Astrocyte (in vitro differentiated cells and primary cell): Measurements from ENCODE around the gene FHAD1. TPM values are rescaled to one million over a fixed set of nuclear protein-coding genes. Genes with fewer than 3 reads are reported as not detected.

Source experiments
- DNase-seq: peaks from one replicate; pipeline ENCODE4 v3.0.0-alpha.2; 2010; ENCODE audit warnings: low read depth
- FAIRE-seq: peaks from 2 replicates; lab custom pipeline; 2011; peaks lifted over from hg19 to GRCh38; lab: Jason Lieb, UNC
- H2AFZ ChIP-seq: 2 replicates; pipeline ENCODE4 v1.6.0; 2012; ENCODE audit warnings: low read depth, low read length, inconsistent platforms
- H3K27ac ChIP-seq: 2 replicates; pipeline ENCODE4 v1.5.1; 2011; ENCODE audit warnings: low read depth, low read length, inconsistent platforms
- H3K27me3 ChIP-seq: 2 replicates; pipeline ENCODE4 v1.6.0; 2011; ENCODE audit warnings: low read length, inconsistent platforms; ENCODE audit not compliant: insufficient read depth
- H3K36me3 ChIP-seq: 2 replicates; pipeline ENCODE4 v1.5.1; 2011; ENCODE audit warnings: low read length, inconsistent platforms; ENCODE audit not compliant: insufficient read depth
- H3K4me1 ChIP-seq: 2 replicates; pipeline ENCODE4 v1.5.1; 2011; ENCODE audit warnings: low read length, inconsistent platforms; ENCODE audit not compliant: insufficient read depth
- H3K4me2 ChIP-seq: 2 replicates; pipeline ENCODE4 v1.6.0; 2012; ENCODE audit warnings: low read length, inconsistent platforms
- H3K4me3 ChIP-seq: 2 replicates; pipeline ENCODE4 v1.5.1; 2011; ENCODE audit warnings: low read depth, mild to moderate bottlenecking, low read length, inconsistent platforms; ENCODE audit not compliant: insufficient read depth
- H3K79me2 ChIP-seq: 2 replicates; pipeline ENCODE4 v1.6.0; 2012; ENCODE audit warnings: mild to moderate bottlenecking, low read length, inconsistent platforms; ENCODE audit not compliant: insufficient read depth
- H3K9ac ChIP-seq: 2 replicates; pipeline ENCODE4 v1.6.0; 2012; ENCODE audit warnings: mild to moderate bottlenecking, low read length, inconsistent platforms
- H3K9me3 ChIP-seq: 2 replicates; pipeline ENCODE4 v1.5.1; 2012; ENCODE audit warnings: low read depth, mild to moderate bottlenecking, low read length, inconsistent platforms; ENCODE audit not compliant: insufficient read depth
- H4K20me1 ChIP-seq: 2 replicates; pipeline ENCODE4 v1.6.0; 2012; ENCODE audit warnings: low read length, inconsistent platforms; ENCODE audit not compliant: insufficient read depth
- H3K27ac Mint-ChIP-seq: one replicate; pipeline ENCODE4 v1.8.0; 2021; ENCODE audit warnings: mild to moderate bottlenecking, mixed read lengths; ENCODE audit not compliant: unreplicated experiment
- H3K27me3 Mint-ChIP-seq: one replicate; pipeline ENCODE4 v1.8.0; 2021; ENCODE audit warnings: low read depth, mixed read lengths; ENCODE audit not compliant: unreplicated experiment
- H3K36me3 Mint-ChIP-seq: one replicate; pipeline ENCODE4 v1.8.0; 2021; ENCODE audit warnings: low read depth, mixed read lengths; ENCODE audit not compliant: unreplicated experiment
- H3K4me1 Mint-ChIP-seq: one replicate; pipeline ENCODE4 v1.8.0; 2021; ENCODE audit warnings: low read depth, mixed read lengths; ENCODE audit not compliant: unreplicated experiment
- H3K4me3 Mint-ChIP-seq: one replicate; pipeline ENCODE4 v1.8.0; 2021; ENCODE audit warnings: mild to moderate bottlenecking, moderate library complexity, mixed read lengths; ENCODE audit not compliant: unreplicated experiment
- H3K9me3 Mint-ChIP-seq: one replicate; pipeline ENCODE4 v1.8.0; 2021; ENCODE audit warnings: mild to moderate bottlenecking, mixed read lengths; ENCODE audit not compliant: unreplicated experiment
- CTCF ChIP-seq: IDR thresholded peaks from 2 replicates; pipeline ENCODE4 v1.5.1; 2011; ENCODE audit warnings: low read depth, mild to moderate bottlenecking, inconsistent platforms, low read length, moderate library complexity; ENCODE audit not compliant: insufficient read depth
- EZH2 ChIP-seq: IDR thresholded peaks from 2 replicates; pipeline ENCODE4 v1.6.1; 2012; ENCODE audit warnings: mild to moderate bottlenecking, low read length, inconsistent platforms; ENCODE audit not compliant: insufficient read depth
- total RNA-seq: library from RNA; stranded (reverse); gene quantifications from 2 replicates; pipeline ENCODE4 v1.2.1, GENCODE V29; 2021

Gene FHAD1
- total RNA-seq, 1 donor from 2014 or later, result 0.25 TPM

- Histone ChIP-seq H3K4me3 (no peak overlapping the region), H3K4me1 (peaks cover 10% of the 10 kb centered on the region), H3K36me3 (no peaks in the 10 kb centered on the region), H3K9me3 (no peaks in the 10 kb centered on the region), H3K9ac (no peak overlapping the region), H3K4me2 (no peak overlapping the region), H2AFZ (no peak overlapping the region), H3K79me2 (no peaks in the 10 kb centered on the region), H3K27me3 (peaks cover 11% of the 10 kb centered on the region), H3K27ac (no peak overlapping the region), H4K20me1 (peaks cover 22% of the 10 kb centered on the region)
- Mint-ChIP-seq H3K9me3 (no peaks in the 10 kb centered on the region), H3K36me3 (no peaks in the 10 kb centered on the region), H3K27ac (no peak overlapping the region), H3K4me1 (peaks cover 41% of the 10 kb centered on the region), H3K4me3 (no peak overlapping the region), H3K27me3 (no peaks in the 10 kb centered on the region)
- FAIRE-seq (no peak), DNase-seq (no peak)
- TF ChIP-seq CTCF (no peak), EZH2 (no peak)
Observed at GRCh38 chr1:15210651-15211375, 36.2 kb upstream of the FHAD1 start.

- H3K4me3 Mint-ChIP-seq, result no peak overlapping the region
- H3K4me3 ChIP-seq, result no peak overlapping the region
Observed at GRCh38 chr1:15211424-15211823, 35.6 kb upstream of the FHAD1 start.

More at GRCh38 chr1:15211424-15211823, 35.6 kb upstream of the FHAD1 start:
- Mint-ChIP-seq H3K4me1 (peaks cover 39% of the 10 kb centered on the region), H3K27ac (no peak overlapping the region), H3K36me3 (no peaks in the 10 kb centered on the region), H3K9me3 (no peaks in the 10 kb centered on the region), H3K27me3 (no peaks in the 10 kb centered on the region)
- Histone ChIP-seq H3K9ac (no peak overlapping the region), H4K20me1 (peaks cover 17% of the 10 kb centered on the region), H3K9me3 (no peaks in the 10 kb centered on the region), H3K27me3 (peaks cover 8% of the 10 kb centered on the region), H3K27ac (no peak overlapping the region), H3K79me2 (no peaks in the 10 kb centered on the region), H2AFZ (no peak overlapping the region), H3K4me1 (peaks cover 10% of the 10 kb centered on the region), H3K4me2 (no peak overlapping the region), H3K36me3 (no peaks in the 10 kb centered on the region)
- FAIRE-seq (no peak), DNase-seq (no peak)
- TF ChIP-seq CTCF, result no peak
- no peak for TF ChIP-seq EZH2
